Upper lobe of right lung (tissue), 1 donor: ENCODE data around the gene AMZ1. TPM values are rescaled to one million over a fixed set of nuclear protein-coding genes. Genes with fewer than 3 reads are reported as not detected.

Experiments used
- ATAC-seq: fragments of 200-7000 bp; cut with Tn5 transposase; one replicate; pipeline ENCODE4 v1.9.1; 2020; ENCODE audit warnings: mild to moderate bottlenecking, moderate library complexity
- DNase-seq: peaks from one replicate; pipeline ENCODE4 v3.0.0-alpha.2; 2020
- H3K27ac ChIP-seq: fragments of 200-600 bp; one replicate; pipeline ENCODE4 v1.8.0; 2022
- H3K27me3 ChIP-seq: fragments of 200-600 bp; one replicate; pipeline ENCODE4 v1.8.0; 2022; ENCODE audit warnings: mild to moderate bottlenecking
- H3K36me3 ChIP-seq: fragments of 200-600 bp; one replicate; pipeline ENCODE4 v1.8.0; 2022
- H3K4me1 ChIP-seq: fragments of 200-600 bp; one replicate; pipeline ENCODE4 v1.8.0; 2022
- H3K4me3 ChIP-seq: fragments of 200-600 bp; one replicate; pipeline ENCODE4 v1.8.0; 2022; ENCODE audit warnings: mild to moderate bottlenecking
- H3K9me3 ChIP-seq: fragments of 200-600 bp; one replicate; pipeline ENCODE4 v1.8.0; 2022
- CTCF ChIP-seq: fragments of 200-600 bp; IDR thresholded peaks from one replicate; pipeline ENCODE4 v1.8.0; 2022; ENCODE audit warnings: antibody characterized with exemption
- intact Hi-C: fragments of 100-400 bp; cut with DNase I; formaldehyde crosslinking; loops from one replicate; pipeline ENCODE4 v1.11.0; 2022
- total RNA-seq: library from RNA; stranded (reverse); fragmentation: NEBNext Ultra II Directional; extraction: Animal tissue kit (Norgen Biotek cat#: 25700); gene quantifications from one replicate; pipeline ENCODE4 v1.2.1, GENCODE V29; 2021
- donor health status: DM: no; HTN: yes; CAD: no; lungs with severe emphysema.

The AMZ1 gene
- total RNA-seq, 1 donor from 2014 or later: 0.29 TPM

- Histone ChIP-seq H3K4me1 (peaks cover 50% of the 10 kb centered on the region), H3K9me3 (no peaks in the 10 kb centered on the region), H3K4me3 (no peak overlapping the region), H3K27ac (peak overlapping the region; percentile 31), H3K27me3 (no peaks in the 10 kb centered on the region), H3K36me3 (no peaks in the 10 kb centered on the region)
- peak; percentile 36 for TF ChIP-seq CTCF
- DNase-seq (peak; percentile 73), ATAC-seq (peak; percentile 58)
- intact Hi-C loops: no loop called here
Observed at GRCh38 chr7:2760098-2760889, 72.3 kb downstream of the AMZ1 start.

GRCh38 chr7:2761131-2761624 is 73.2 kb downstream of the AMZ1 start:
- intact Hi-C loops: no loop called here
- no peak for ATAC-seq
- Histone ChIP-seq H3K27me3 (no peaks in the 10 kb centered on the region), H3K36me3 (no peaks in the 10 kb centered on the region), H3K4me3 (no peak overlapping the region), H3K27ac (no peak overlapping the region), H3K9me3 (no peaks in the 10 kb centered on the region), H3K4me1 (peaks cover 50% of the 10 kb centered on the region)
- no peak for DNase-seq
- TF ChIP-seq CTCF: no peak

- Histone ChIP-seq H3K4me1 (peaks cover 50% of the 10 kb centered on the region), H3K27ac (peak overlapping the region; percentile 89), H3K36me3 (no peaks in the 10 kb centered on the region), H3K27me3 (no peaks in the 10 kb centered on the region), H3K4me3 (no peak overlapping the region), H3K9me3 (no peaks in the 10 kb centered on the region)
- no peak for TF ChIP-seq CTCF
- no peak for DNase-seq
- intact Hi-C loops: no loop called here
- no peak for ATAC-seq
Observed at GRCh38 chr7:2761801-2762497, 73.9 kb downstream of the AMZ1 start.

- Histone ChIP-seq H3K27me3 (no peaks in the 10 kb centered on the region), H3K27ac (peak overlapping the region; percentile 89), H3K9me3 (no peaks in the 10 kb centered on the region), H3K36me3 (no peaks in the 10 kb centered on the region), H3K4me3 (no peak overlapping the region), H3K4me1 (peaks cover 35% of the 10 kb centered on the region)
- DNase-seq (no peak), ATAC-seq (no peak)
- intact Hi-C loops: no loop called here
- TF ChIP-seq CTCF: no peak
Observed at GRCh38 chr7:2763597-2763996, 75.6 kb downstream of the AMZ1 start.

- Histone ChIP-seq H3K36me3 (no peaks in the 10 kb centered on the region), H3K9me3 (no peaks in the 10 kb centered on the region), H3K27ac (no peak overlapping the region), H3K4me3 (no peak overlapping the region), H3K27me3 (no peaks in the 10 kb centered on the region), H3K4me1 (peaks cover 31% of the 10 kb centered on the region)
- TF ChIP-seq CTCF: no peak
- intact Hi-C loops: no loop called here
- DNase-seq: no peak
- ATAC-seq: no peak
Observed at GRCh38 chr7:2764621-2765020, 76.6 kb downstream of the AMZ1 start.

Other genes with a start within 250 kb of the AMZ1 start
- not detected for gene GRIFIN, start 211.8 kb upstream of the AMZ1 start, total RNA-seq
- 35.4 TPM for gene LFNG, start 168.4 kb upstream of the AMZ1 start, total RNA-seq
- gene BRAT1, start 132.7 kb upstream of the AMZ1 start, total RNA-seq: 24.1 TPM
- gene IQCE, start 129.2 kb upstream of the AMZ1 start, total RNA-seq: 22.2 TPM
- 48.8 TPM for gene TTYH3, start 56.2 kb upstream of the AMZ1 start, total RNA-seq
- 47.2 TPM for gene GNA12, start 156.1 kb downstream of the AMZ1 start, total RNA-seq